Endothelial cell of umbilical vein (primary cell): ENCODE results near the gene ACTR3C. TPM values are rescaled to one million over a fixed set of nuclear protein-coding genes. Genes with fewer than 3 reads are reported as not detected.

Experiments
- BruUV-seq: library from RNA; stranded (reverse); fragments of 400-500 nt; replicated peaks from 2 replicates; lab custom pipeline; 2021; lab: Mats Ljungman, UMichigan
- CTCF ChIA-PET: fragments of 300-600, 350-600 bp; sonication (Branson Sonifier 250); formaldehyde crosslinking; loops from one replicate; lab custom pipeline; 2021; ENCODE audit warnings: antibody characterized with exemption, inconsistent platforms; lab: Charles Lee
- POLR2A ChIA-PET: fragments of 300-600, 350-600 bp; sonication (Branson Sonifier 250); formaldehyde crosslinking; loops from one replicate; lab custom pipeline; 2021; ENCODE audit warnings: antibody characterized with exemption, inconsistent platforms; lab: Charles Lee
- DNase-seq: peaks from one replicate; pipeline ENCODE4 v3.0.0-alpha.2; 2011; ENCODE audit warnings: low read depth, low spot score
- FAIRE-seq: peaks from 2 replicates; lab custom pipeline; 2011; peaks lifted over from hg19 to GRCh38; lab: Jason Lieb, UNC
- H2AFZ ChIP-seq: 2 replicates; pipeline ENCODE4 v1.6.0; 2012; ENCODE audit warnings: low read depth, low read length, control low read depth, inconsistent platforms
- H3K27ac ChIP-seq: 2 replicates; pipeline ENCODE4 v1.5.1; 2011; ENCODE audit warnings: low read depth, mild to moderate bottlenecking, control low read depth, low read length, moderate library complexity; ENCODE audit not compliant: insufficient read depth
- H3K27me3 ChIP-seq, 2 experiments: 2 replicates each; pipeline versions ENCODE4 v1.6.0 to v1.6.1; 2011; ENCODE audit warnings: low read length in 2 of 2, mixed read lengths in 1 of 2; ENCODE audit not compliant: control insufficient read depth in 2 of 2, insufficient read depth in 2 of 2
- H3K36me3 ChIP-seq, 2 experiments: 2 replicates in 1 of 2; 3 replicates in 1 of 2; pipeline ENCODE4 v1.5.1; 2011; ENCODE audit warnings: low read length in 2 of 2, mild to moderate bottlenecking in 1 of 2, moderate library complexity in 1 of 2; ENCODE audit not compliant: control insufficient read depth in 2 of 2, insufficient read depth in 2 of 2; ENCODE audit errors: extremely low read depth in 1 of 2
- H3K4me1 ChIP-seq: 3 replicates; pipeline ENCODE4 v1.5.1; 2011; ENCODE audit warnings: mild to moderate bottlenecking, low read length; ENCODE audit not compliant: control insufficient read depth, insufficient read depth; ENCODE audit errors: extremely low read depth
- H3K4me2 ChIP-seq: 2 replicates; pipeline ENCODE4 v1.6.1; 2011; ENCODE audit warnings: low read length, control low read depth, mixed read lengths; ENCODE audit not compliant: insufficient read depth
- H3K4me3 ChIP-seq, 3 experiments: fragments of 200-600 bp in 1 of 3; sonication (generic), shearing (Covaris generic) in 1 of 3; replicated peaks in 1 of 3; 2 replicates each; pipeline ENCODE4 v1.5.1; 2011 to 2016; ENCODE audit warnings: control low read depth in 3 of 3, low read length in 3 of 3, mild to moderate bottlenecking in 2 of 3, inconsistent platforms in 1 of 3, low read depth in 1 of 3, moderate library complexity in 1 of 3; ENCODE audit not compliant: insufficient read depth in 1 of 3
- H3K79me2 ChIP-seq: 2 replicates; pipeline ENCODE4 v1.6.0; 2012; ENCODE audit warnings: low read length, inconsistent platforms; ENCODE audit not compliant: control insufficient read depth, insufficient read depth
- H3K9ac ChIP-seq: replicated peaks from 2 replicates; pipeline ENCODE3; 2011; ENCODE audit warnings: low read length, control low read depth; ENCODE audit not compliant: insufficient read depth; ENCODE audit errors: extremely low read depth
- H3K9me1 ChIP-seq: replicated peaks from 3 replicates; pipeline ENCODE4 v1.6.0; 2011; ENCODE audit warnings: mild to moderate bottlenecking, low read length; ENCODE audit not compliant: control insufficient read depth, insufficient read depth; ENCODE audit errors: extremely low read depth
- H3K9me3 ChIP-seq: replicated peaks from 2 replicates; pipeline ENCODE4 v1.5.1; 2012; ENCODE audit warnings: low read length, inconsistent platforms; ENCODE audit not compliant: control insufficient read depth, insufficient read depth
- H4K20me1 ChIP-seq: replicated peaks from 2 replicates; pipeline ENCODE3; 2011; ENCODE audit warnings: mild to moderate bottlenecking, low read length; ENCODE audit not compliant: control insufficient read depth, insufficient read depth; ENCODE audit errors: extremely low read depth
- CTCF ChIP-seq, 2 donors: IDR thresholded peaks; 1 replicate in 1 of 2; 2 replicates in 1 of 2; pipeline ENCODE4 v1.5.1; 2011; ENCODE audit warnings: low read length in 2 of 2, mild to moderate bottlenecking in 2 of 2, moderate library complexity in 2 of 2, control low read depth in 1 of 2, inconsistent platforms in 1 of 2, low read depth in 1 of 2; ENCODE audit not compliant: insufficient read depth in 1 of 2; ENCODE audit errors: extremely low read depth in 1 of 2
- EZH2 ChIP-seq: IDR thresholded peaks from 2 replicates; pipeline ENCODE4 v1.6.1; 2012; ENCODE audit warnings: borderline replicate concordance, low read depth, mild to moderate bottlenecking, moderate library complexity, low read length, inconsistent platforms; ENCODE audit not compliant: severe bottlenecking
- FOS ChIP-seq: IDR thresholded peaks from 2 replicates; pipeline ENCODE4 v1.6.1; 2011; ENCODE audit warnings: mild to moderate bottlenecking, low read length, moderate library complexity, borderline replicate concordance; ENCODE audit not compliant: insufficient read depth
- GATA2 ChIP-seq: IDR thresholded peaks from 2 replicates; pipeline ENCODE4 v1.7.0; 2011; ENCODE audit warnings: low read depth, mild to moderate bottlenecking, moderate library complexity, mixed read lengths, low read length; ENCODE audit not compliant: insufficient read length, insufficient read depth
- JUN ChIP-seq: IDR thresholded peaks from 2 replicates; pipeline ENCODE4 v1.6.1; 2011; ENCODE audit warnings: borderline replicate concordance, low read depth; ENCODE audit not compliant: insufficient read length, insufficient read depth
- MAX ChIP-seq: IDR thresholded peaks from 2 replicates; pipeline ENCODE4 v1.6.1; 2011; ENCODE audit not compliant: insufficient read depth, insufficient read length
- MYC ChIP-seq: IDR thresholded peaks from one replicate; pipeline ENCODE4 v1.6.1; 2011; ENCODE audit warnings: mild to moderate bottlenecking, low read depth, low read length
- POLR2A ChIP-seq: IDR thresholded peaks from 2 replicates; pipeline ENCODE4 v1.6.1; 2012; ENCODE audit warnings: low read depth, mild to moderate bottlenecking, control low read depth, low read length
- POLR2AphosphoS5 ChIP-seq: IDR thresholded peaks from 2 replicates; pipeline ENCODE4 v1.6.1; 2012; ENCODE audit warnings: low read depth, mild to moderate bottlenecking, control low read depth, low read length, moderate library complexity; ENCODE audit not compliant: insufficient read depth
- dilution Hi-C: fragments of 300-500 bp; cut with MboI; formaldehyde crosslinking; loops from one replicate; pipeline ENCODE4 v1.15.0; 2019; ENCODE audit warnings: low sequenced_read_pairs; ENCODE audit not compliant: extremely low pct_ligation_motif_present
- intact Hi-C: fragments of 100-400 bp; cut with micrococcal nuclease; formaldehyde crosslinking; loops from one replicate; pipeline ENCODE4 v1.10.0; 2022
- polyA plus RNA-seq, 4 experiments: library from polyadenylated mRNA; depleted of rRNA in 3 of 4; stranded (reverse) in 3 of 4; unstranded in 1 of 4; fragments of >200 nt; gene quantifications; 2 replicates each; pipeline versions ENCODE4 v1.2.1 to v1.2.3, GENCODE V29; 2011 to 2012; ENCODE audit warnings: missing spikeins in 1 of 4
- total RNA-seq: library from RNA; stranded (reverse); gene quantifications from 2 replicates; pipeline ENCODE4 v1.2.3, GENCODE V29; 2021

ACTR3C gene
- total and polyA plus RNA-seq, 2 donors (not counting 3 experiments of a cell fraction or from before 2014, with no cell fraction given) = 0.33 TPM; not detected in 1

GRCh38 chr7:150338166-150338829 lies 15.0 kb upstream of the ACTR3C start:
- DNase-seq = no peak

GRCh38 chr7:150337659-150338081 lies 14.3 kb upstream of the ACTR3C start:
- dilution Hi-C loops = no loop called here
- DNase-seq = no peak

More at GRCh38 chr7:150338166-150338829, 15.0 kb upstream of the ACTR3C start:
- no peak overlapping the region for H3K27ac ChIP-seq
- H4K20me1 ChIP-seq = no peaks in the 10 kb centered on the region
- intact Hi-C loops = no loop called here
- H3K4me2 ChIP-seq = no peak overlapping the region
- TF ChIP-seq GATA2 (no peak), POLR2AphosphoS5 (no peak), EZH2 (no peak), MYC (no peak), FOS (no peak), POLR2A (no peak), MAX (no peak)
- H3K4me1 ChIP-seq = no peaks in the 10 kb centered on the region
- CTCF ChIA-PET = interaction anchor here (0.6 kb wide), 1 partner anchor 417 kb away, joined by 3 read pairs; no protein-coding TSS in a partner anchor
- dilution Hi-C loops = no loop called here
- BruUV-seq = no TSS peak
- H3K4me3 ChIP-seq = no peak overlapping the region
- no peaks in the 10 kb centered on the region for H3K36me3 ChIP-seq
- H3K79me2 ChIP-seq = no peaks in the 10 kb centered on the region
- H3K27me3 ChIP-seq = peaks cover 23 to 30% of the 10 kb centered on the region in 2 experiments
- POLR2A ChIA-PET = no interaction called here
- no peak overlapping the region for H3K9ac ChIP-seq
- H3K9me3 ChIP-seq = no peaks in the 10 kb centered on the region
- H2AFZ ChIP-seq = no peak overlapping the region
- no peak for FAIRE-seq
- no peaks in the 10 kb centered on the region for H3K9me1 ChIP-seq

More at GRCh38 chr7:150337659-150338081, 14.3 kb upstream of the ACTR3C start:
- Histone ChIP-seq H4K20me1 (no peaks in the 10 kb centered on the region), H3K36me3 (no peaks in the 10 kb centered on the region), H3K4me2 (no peak overlapping the region), H3K4me3 (no peak overlapping the region), H3K79me2 (no peaks in the 10 kb centered on the region), H3K4me1 (no peaks in the 10 kb centered on the region), H3K9ac (no peak overlapping the region), H3K27ac (no peak overlapping the region), H3K27me3 (peaks cover 20 to 24% of the 10 kb centered on the region in 2 experiments), H3K9me3 (no peaks in the 10 kb centered on the region), H2AFZ (no peak overlapping the region), H3K9me1 (no peaks in the 10 kb centered on the region)
- intact Hi-C loops = no loop called here
- ChIA-PET POLR2A (no interaction called here), CTCF (no interaction called here)
- FAIRE-seq = no peak
- TF ChIP-seq EZH2 (no peak), FOS (no peak), POLR2AphosphoS5 (no peak), MAX (no peak), GATA2 (no peak), MYC (no peak), CTCF (IDR thresholded peaks at IDR 0.05; ENCODE audit: extremely low read depth in 1 of 2, insufficient read depth in 1 of 2, low read depth in 1 of 2, low read length in 2 of 2) (no peak), POLR2A (no peak), JUN (no peak)
- no TSS peak for BruUV-seq
